HEK293T (cell line): ENCODE results near the gene GRM4.

Experiments
- CTCF ChIA-PET: fragments of 350-600 bp; formaldehyde crosslinking; extraction: SDS; loops from one replicate; lab custom pipeline; 2021; ENCODE audit warnings: antibody characterized with exemption, inconsistent platforms; lab: Yijun Ruan, JAX
- POLR2A ChIA-PET: fragments of 350-600 bp; formaldehyde crosslinking; extraction: SDS; loops from one replicate; lab custom pipeline; 2020; ENCODE audit warnings: antibody characterized with exemption, inconsistent platforms; lab: Yijun Ruan, JAX
- DNase-seq: peaks from one replicate; pipeline ENCODE4 v3.0.0; 2012; ENCODE audit warnings: mixed read lengths; ENCODE audit errors: extremely low spot score
- ARNT ChIP-seq: fragments of 450-650 bp; IDR thresholded peaks from 2 replicates; pipeline ENCODE4 v1.6.1; 2017; ENCODE audit warnings: mild to moderate bottlenecking
- BHLHE40 ChIP-seq: fragments of 450-650 bp; IDR thresholded peaks from 2 replicates; pipeline ENCODE4 v1.6.1; 2016; ENCODE audit warnings: mild to moderate bottlenecking, moderate library complexity, borderline replicate concordance
- CTBP1 ChIP-seq: fragments of 450-650 bp; IDR thresholded peaks from 2 replicates; pipeline ENCODE4 v1.6.1; 2016; ENCODE audit warnings: borderline replicate concordance
- ELF4 ChIP-seq: fragments of 450-650 bp; IDR thresholded peaks from 2 replicates; pipeline ENCODE4 v1.6.1; 2017; ENCODE audit warnings: antibody characterized with exemption
- FOXA1 ChIP-seq: fragments of 450-650 bp; IDR thresholded peaks from 2 replicates; pipeline ENCODE4 v1.6.1; 2016; ENCODE audit warnings: mild to moderate bottlenecking
- FOXK2 ChIP-seq: fragments of 450-650 bp; IDR thresholded peaks from 2 replicates; pipeline ENCODE4 v1.6.1; 2016; ENCODE audit warnings: mild to moderate bottlenecking
- FOXM1 ChIP-seq: fragments of 450-650 bp; IDR thresholded peaks from 2 replicates; pipeline ENCODE4 v1.6.1; 2017; ENCODE audit warnings: mild to moderate bottlenecking, borderline replicate concordance
- HDGF ChIP-seq: fragments of 450-650 bp; IDR thresholded peaks from 2 replicates; pipeline ENCODE4 v1.6.1; 2017; ENCODE audit warnings: antibody characterized with exemption, borderline replicate concordance
- L3MBTL2 ChIP-seq: fragments of 450-650 bp; conservative IDR thresholded peaks from 2 replicates; pipeline ENCODE4 v1.6.1; 2016; ENCODE audit warnings: mild to moderate bottlenecking
- LEF1 ChIP-seq: fragments of 450-650 bp; IDR thresholded peaks from 2 replicates; pipeline ENCODE4 v1.6.1; 2017; ENCODE audit warnings: mild to moderate bottlenecking, borderline replicate concordance
- NFRKB ChIP-seq: fragments of 450-650 bp; IDR thresholded peaks from 2 replicates; pipeline ENCODE4 v1.6.1; 2016; ENCODE audit warnings: mild to moderate bottlenecking, moderate library complexity
- PKNOX1 ChIP-seq: fragments of 450-650 bp; IDR thresholded peaks from 2 replicates; pipeline ENCODE4 v1.6.1; 2016
- SP1 ChIP-seq: fragments of 450-650 bp; IDR thresholded peaks from 2 replicates; pipeline ENCODE4 v1.6.1; 2017
- SUZ12 ChIP-seq: fragments of 450-650 bp; IDR thresholded peaks from 2 replicates; pipeline ENCODE4 v1.6.1; 2016; ENCODE audit warnings: mild to moderate bottlenecking
- TARDBP ChIP-seq: fragments of 450-650 bp; IDR thresholded peaks from 2 replicates; pipeline ENCODE4 v1.6.1; 2016
- ZNF384 ChIP-seq: fragments of 450-650 bp; IDR thresholded peaks from 2 replicates; pipeline ENCODE4 v1.6.1; 2016

The GRM4 gene

GRCh38 chr6:34025861-34026260 is 120.0 kb downstream of the GRM4 start:
- ChIA-PET CTCF (interaction anchor here (1.6 kb wide), 1 partner anchor 255 kb away, joined by 4 read pairs; no protein-coding TSS in a partner anchor), POLR2A (interaction anchor here (1.0 kb wide), 1 partner anchor 246 kb away, joined by 3 read pairs; no protein-coding TSS in a partner anchor)
- no peak for DNase-seq
- no peak for TF ChIP-seq SUZ12
- TF ChIP-seq PKNOX1: no peak
- TF ChIP-seq HDGF: no peak
- no peak for TF ChIP-seq TARDBP
- TF ChIP-seq ZNF384: no peak
- no peak for TF ChIP-seq ARNT
- no peak for TF ChIP-seq SP1
- TF ChIP-seq NFRKB: no peak
- TF ChIP-seq CTBP1: no peak
- TF ChIP-seq LEF1: no peak
- no peak for TF ChIP-seq ELF4
- no peak for TF ChIP-seq FOXA1
- no peak for TF ChIP-seq FOXK2

- DNase-seq: no peak
- TF ChIP-seq FOXM1 (no peak), PKNOX1 (no peak), ELF4 (no peak), TARDBP (no peak), LEF1 (no peak), NFRKB (no peak), CTBP1 (no peak), FOXK2 (no peak), FOXA1 (no peak), L3MBTL2 (no peak)
- CTCF ChIA-PET: interaction anchor here (1.6 kb wide), 1 partner anchor 254 kb away, joined by 4 read pairs; no protein-coding TSS in a partner anchor
- POLR2A ChIA-PET: interaction anchor here (1.0 to 2.1 kb wide), 2 partner anchors 245 to 314 kb away, joined by 3 to 5 read pairs; partner anchors contain the start of gene UQCC2
Observed at GRCh38 chr6:34025112-34025807, 120.6 kb downstream of the GRM4 start.

- TF ChIP-seq SP1 (no peak), BHLHE40 (no peak), LEF1 (no peak), TARDBP (no peak), CTBP1 (no peak), SUZ12 (no peak), HDGF (no peak), ZNF384 (no peak), NFRKB (no peak), L3MBTL2 (no peak), ELF4 (no peak)
- ChIA-PET CTCF (no interaction called here), POLR2A (no interaction called here)
- DNase-seq: no peak
Observed at GRCh38 chr6:34022873-34023255, 123.0 kb downstream of the GRM4 start.

- no peak for TF ChIP-seq NFRKB
- TF ChIP-seq ELF4: no peak
- TF ChIP-seq TARDBP: no peak
- TF ChIP-seq HDGF: no peak
- TF ChIP-seq LEF1: no peak
- TF ChIP-seq FOXK2: no peak
- TF ChIP-seq BHLHE40: no peak
- TF ChIP-seq CTBP1: no peak
- TF ChIP-seq SUZ12: no peak
- no peak for TF ChIP-seq FOXA1
- TF ChIP-seq PKNOX1: no peak
- TF ChIP-seq L3MBTL2: no peak
- TF ChIP-seq SP1: no peak
- TF ChIP-seq FOXM1: no peak
- TF ChIP-seq ARNT: no peak
- TF ChIP-seq ZNF384: no peak
- no peak for DNase-seq
- ChIA-PET CTCF (no interaction called here), POLR2A (no interaction called here)
Observed at GRCh38 chr6:34022250-34022872, 123.5 kb downstream of the GRM4 start.

- ChIA-PET CTCF (interaction anchor here (0.6 kb wide), 1 partner anchor 261 kb away, joined by 3 read pairs; no protein-coding TSS in a partner anchor), POLR2A (no interaction called here)
- no peak for TF ChIP-seq L3MBTL2
- no peak for TF ChIP-seq SUZ12
- TF ChIP-seq ELF4: no peak
- no peak for TF ChIP-seq TARDBP
- TF ChIP-seq SP1: no peak
- TF ChIP-seq ZNF384: no peak
- TF ChIP-seq FOXK2: no peak
- no peak for TF ChIP-seq HDGF
- DNase-seq: no peak
Observed at GRCh38 chr6:34021554-34022190, 124.2 kb downstream of the GRM4 start.
